OCI-LY7 (cell line): Measurements from ENCODE around the gene DISP2. TPM values are rescaled to one million over a fixed set of nuclear protein-coding genes. Genes with fewer than 3 reads are reported as not detected.

Experiments
- BruUV-seq: library from RNA; stranded (reverse); fragments of 400-500 nt; replicated peaks from 2 replicates; lab custom pipeline; 2021; lab: Mats Ljungman, UMichigan
- CTCF ChIA-PET: fragments of 300-600 bp; sonication (Branson Sonifier 250); formaldehyde crosslinking; loops from one replicate; lab custom pipeline; 2022; ENCODE audit warnings: antibody characterized with exemption; ENCODE audit not compliant: unreplicated experiment; lab: Charles Lee
- POLR2A ChIA-PET: fragments of 300-600 bp; sonication (Branson Sonifier 250); formaldehyde crosslinking; loops from one replicate; lab custom pipeline; 2022; ENCODE audit warnings: antibody characterized with exemption; lab: Charles Lee
- DNase-seq: peaks from one replicate; pipeline ENCODE4 v3.0.0-alpha.2; 2015; ENCODE audit warnings: low spot score
- H2AFZ ChIP-seq: fragments of 200-600 bp; sonication (generic), shearing (Covaris generic); 2 replicates; pipeline ENCODE4 v1.6.1; 2014; ENCODE audit warnings: mild to moderate bottlenecking, antibody characterized with exemption, low read length, moderate library complexity
- H3K27ac ChIP-seq: fragments of 200-600 bp; sonication (generic); 2 replicates; pipeline ENCODE4 v1.5.1; 2014; ENCODE audit warnings: mixed run types, low read depth, mild to moderate bottlenecking, moderate library complexity, low read length, inconsistent platforms; ENCODE audit not compliant: poor library complexity, severe bottlenecking
- H3K36me3 ChIP-seq: fragments of 200-600 bp; sonication (generic); 2 replicates; pipeline ENCODE4 v1.6.1; 2014; ENCODE audit warnings: mild to moderate bottlenecking, antibody characterized with exemption, low read length, moderate library complexity, mixed read lengths; ENCODE audit not compliant: insufficient read depth
- H3K4me1 ChIP-seq: fragments of 200-600 bp; sonication (generic); 2 replicates; pipeline ENCODE4 v1.5.1; 2014; ENCODE audit warnings: mild to moderate bottlenecking, low read length; ENCODE audit not compliant: insufficient read depth, poor library complexity, severe bottlenecking
- H3K4me2 ChIP-seq: fragments of 200-600 bp; sonication (generic); 2 replicates; pipeline ENCODE4 v1.6.1; 2014; ENCODE audit warnings: mild to moderate bottlenecking, low read length
- H3K4me3 ChIP-seq: fragments of 200-600 bp; sonication (generic); 2 replicates; pipeline ENCODE4 v1.5.1; 2014; ENCODE audit warnings: mild to moderate bottlenecking, low read depth, low read length; ENCODE audit not compliant: poor library complexity, severe bottlenecking
- H3K79me2 ChIP-seq: fragments of 200-600 bp; sonication (generic); 2 replicates; pipeline ENCODE4 v1.6.1; 2016; ENCODE audit warnings: low read depth, mild to moderate bottlenecking, low read length, moderate library complexity, mixed read lengths; ENCODE audit not compliant: insufficient read depth
- H3K9me2 ChIP-seq: fragments of 200-600 bp; sonication (generic); 2 replicates; pipeline ENCODE4 v1.6.1; 2016; ENCODE audit warnings: mild to moderate bottlenecking, low read length, mixed read lengths; ENCODE audit not compliant: insufficient read depth
- H3K9me3 ChIP-seq: fragments of 200-600 bp; sonication (generic); 2 replicates; pipeline ENCODE4 v1.6.1; 2014; ENCODE audit warnings: mild to moderate bottlenecking, mixed run types, low read length, mixed read lengths
- H4K20me1 ChIP-seq: fragments of 200-600 bp; sonication (generic); 2 replicates; pipeline ENCODE4 v1.6.1; 2014; ENCODE audit warnings: mild to moderate bottlenecking, antibody characterized with exemption, low read length, moderate library complexity, mixed read lengths; ENCODE audit not compliant: insufficient read depth
- CTCF ChIP-seq: fragments of 200-600 bp; sonication (generic); conservative IDR thresholded peaks from 2 replicates; pipeline ENCODE4 v1.5.1; 2014; ENCODE audit warnings: mild to moderate bottlenecking, antibody characterized with exemption, low read length, moderate library complexity, mixed read lengths
- EZH2phosphoT487 ChIP-seq: fragments of 200-600 bp; sonication (generic); IDR thresholded peaks from 2 replicates; pipeline ENCODE4 v1.6.1; 2018; ENCODE audit warnings: low read depth, borderline replicate concordance, mild to moderate bottlenecking, mixed run types, antibody characterized with exemption, low read length, moderate library complexity, mixed read lengths
- intact Hi-C: fragments of 100-400 bp; cut with micrococcal nuclease; formaldehyde crosslinking; loops from one replicate; pipeline ENCODE4 v1.10.0; 2022; ENCODE audit not compliant: unreplicated experiment
- total RNA-seq, 2 experiments: library from RNA; depleted of rRNA in 1 of 2; stranded (reverse); fragments of >200 nt in 1 of 2; shearing (Covaris generic) in 1 of 2; gene quantifications; 2 replicates each; pipeline ENCODE4 v1.2.3, GENCODE V29; 2014 to 2022

DISP2 gene
- total RNA-seq, 2 experiments from 2014 or later: 0.03 to 0.25 TPM

DNA sequence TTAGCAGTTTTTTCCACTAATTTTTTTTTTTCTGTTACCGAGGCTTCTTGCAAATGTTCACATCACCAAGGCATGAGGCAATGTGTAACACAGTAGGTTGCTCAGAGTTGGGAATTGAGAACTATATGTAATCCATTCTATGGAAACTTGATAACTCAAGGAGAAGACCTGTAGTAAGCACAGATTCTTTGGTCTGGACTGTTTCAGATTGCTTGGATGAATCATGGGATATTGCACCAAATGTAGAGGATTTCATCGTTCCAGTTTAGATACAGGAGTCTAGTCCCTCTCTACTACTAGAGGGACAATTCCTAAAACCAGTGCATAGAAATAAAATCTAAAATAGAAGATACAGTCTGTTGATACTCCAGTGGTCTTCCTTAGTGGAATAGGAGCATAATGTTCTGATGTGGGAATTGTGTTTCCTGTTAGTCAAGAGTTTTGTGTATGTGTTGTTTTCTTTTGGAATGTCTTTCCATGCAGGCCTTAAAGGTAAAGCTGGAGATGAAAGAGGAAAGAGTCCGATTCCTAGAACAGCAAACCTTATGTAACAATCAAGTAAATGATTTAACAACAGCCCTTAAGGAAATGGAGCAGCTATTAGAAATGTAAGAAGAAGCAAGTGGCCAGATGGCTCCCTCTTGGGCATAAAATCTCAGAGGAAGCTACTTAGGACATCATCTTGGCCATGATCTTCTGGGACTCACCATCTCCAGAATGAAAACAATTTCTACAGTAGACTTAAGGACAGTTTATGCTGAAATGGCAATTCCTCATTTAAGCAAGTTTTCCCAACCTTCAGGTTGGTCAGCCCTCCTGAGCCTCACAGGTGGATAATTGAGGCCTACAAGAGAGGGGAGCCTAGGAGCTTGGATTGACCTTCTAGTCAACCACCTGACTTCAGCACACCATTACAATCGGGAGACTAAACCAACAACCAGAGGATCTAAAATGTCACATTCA, 35.2 kb downstream of the DISP2 start:
- CTCF ChIA-PET: no interaction called here
- intact Hi-C loops: no loop called here
- Histone ChIP-seq H3K9me3 (no peaks in the 10 kb centered on the region), H3K4me2 (no peak overlapping the region), H4K20me1 (no peaks in the 10 kb centered on the region), H3K27ac (no peak overlapping the region), H3K4me1 (no peaks in the 10 kb centered on the region), H2AFZ (no peak overlapping the region), H3K79me2 (no peaks in the 10 kb centered on the region), H3K4me3 (no peak overlapping the region), H3K36me3 (peaks cover 81% of the 10 kb centered on the region), H3K9me2 (no peaks in the 10 kb centered on the region)
- TF ChIP-seq CTCF: no peak
- TF ChIP-seq EZH2phosphoT487: no peak
- BruUV-seq: TSS peak; percentile 62
- no peak for DNase-seq
- POLR2A ChIA-PET: interaction anchor here (0.6 to 0.7 kb wide), 2 partner anchors 12 to 15 kb away, joined by 3 read pairs; partner anchors contain the start of gene IVD

DNA sequence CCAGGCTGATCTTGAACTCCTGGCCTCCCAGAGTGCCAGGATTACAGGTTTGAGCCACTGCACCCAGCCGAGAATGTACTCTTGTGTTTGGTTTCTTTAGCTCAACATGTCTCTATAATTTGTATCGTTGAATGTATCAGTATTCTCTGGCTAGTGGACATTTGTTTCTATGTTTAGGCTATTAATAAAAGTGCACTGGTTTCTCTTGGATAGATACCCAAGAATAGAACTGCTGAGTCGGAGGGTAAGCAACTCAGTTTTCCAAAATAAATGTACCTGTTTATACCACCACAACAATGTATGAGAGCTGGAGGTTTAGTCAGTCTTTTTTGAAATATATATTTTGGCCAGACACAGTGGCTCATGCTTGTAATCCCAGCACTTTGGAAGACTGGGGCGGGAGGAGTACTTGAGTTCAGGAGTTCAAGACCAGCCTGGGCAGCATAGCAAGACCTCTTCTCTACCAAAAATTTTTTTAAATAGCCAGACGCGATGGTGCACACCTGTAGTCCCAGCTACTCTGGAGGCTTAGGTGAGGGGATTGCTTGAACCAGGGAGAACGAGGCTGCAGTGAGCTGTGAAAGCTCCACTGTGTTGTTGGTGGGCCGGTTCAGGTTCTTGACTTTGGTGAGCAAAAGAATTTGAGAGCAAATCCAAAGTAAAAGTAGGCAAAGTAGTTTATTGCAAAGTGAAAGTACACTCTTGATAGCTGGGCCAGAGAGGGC, 39.8 kb downstream of the DISP2 start:
- Histone ChIP-seq H3K4me2 (no peak overlapping the region; the same call in 1 of the 2 replicates), H3K79me2 (no peaks in the 10 kb centered on the region), H4K20me1 (no peaks in the 10 kb centered on the region), H3K36me3 (peaks cover 36% of the 10 kb centered on the region), H3K4me3 (no peak overlapping the region), H3K4me1 (peaks cover 6% of the 10 kb centered on the region), H3K9me3 (no peaks in the 10 kb centered on the region), H2AFZ (no peak overlapping the region), H3K9me2 (no peaks in the 10 kb centered on the region), H3K27ac (no peak overlapping the region)
- no TSS peak for BruUV-seq
- CTCF ChIA-PET: interaction anchor here (0.6 kb wide), 2 partner anchors 8 to 47 kb away, joined by 3 to 4 read pairs; no protein-coding TSS in a partner anchor
- intact Hi-C loops: no loop called here
- POLR2A ChIA-PET: interaction anchor here (0.6 to 1.7 kb wide), 5 partner anchors 12 to 333 kb away, joined by 3 to 5 read pairs (median 4); partner anchors contain the start of gene KNSTRN
- TF ChIP-seq CTCF (no peak), EZH2phosphoT487 (no peak)
- DNase-seq: no peak
